Measurements from ENCODE around the gene HOXD10.

HOXD10 gene

GRCh38 chr2:176152350-176153181 is 36.0 kb downstream of the HOXD10 start:
- no peak for DNase-seq

- no peak for DNase-seq
Measured at GRCh38 chr2:176154576-176155252, 38.1 kb downstream of the HOXD10 start.

- DNase-seq: no peak
Measured at GRCh38 chr2:176155356-176156044, 38.9 kb downstream of the HOXD10 start.

- no peak for DNase-seq
Measured at GRCh38 chr2:176156301-176156806, 39.8 kb downstream of the HOXD10 start.

- DNase-seq: no peak
Measured at GRCh38 chr2:176156807-176157498, 40.4 kb downstream of the HOXD10 start, which contains the start of gene HOXD3. TSS of gene HOXD3 (plus strand) at chr2:176157307. CDS start at chr2:176169115, 11,808 bp downstream.

- DNase-seq: no peak
Measured at GRCh38 chr2:176157499-176158185, 41.1 kb downstream of the HOXD10 start.

- no peak for DNase-seq
Measured at GRCh38 chr2:176158186-176158591, 41.6 kb downstream of the HOXD10 start.

GRCh38 chr2:176158855-176159662 is 42.5 kb downstream of the HOXD10 start:
- no peak for DNase-seq

- no peak for DNase-seq
Measured at GRCh38 chr2:176159663-176160250, 43.2 kb downstream of the HOXD10 start.

GRCh38 chr2:176160251-176160985 is 43.8 kb downstream of the HOXD10 start:
- no peak for DNase-seq

- no peak for DNase-seq
Measured at GRCh38 chr2:176160986-176161824, 44.6 kb downstream of the HOXD10 start.

- DNase-seq: no peak
Measured at GRCh38 chr2:176161825-176162626, 45.4 kb downstream of the HOXD10 start.

GRCh38 chr2:176162911-176163671 is 46.5 kb downstream of the HOXD10 start:
- no peak for DNase-seq

- DNase-seq: no peak
Measured at GRCh38 chr2:176163672-176164056, 47.1 kb downstream of the HOXD10 start.

- no peak for DNase-seq
Measured at GRCh38 chr2:176164201-176164600, 47.6 kb downstream of the HOXD10 start.

GRCh38 chr2:176164611-176165369 is 48.2 kb downstream of the HOXD10 start:
- no peak for DNase-seq

Data from CD4-positive, alpha-beta T cell treated with Interferon gamma for 1 hour (primary cell).